ENCODE results near the gene NUDT9.
"Not testable (repeated sequence)": the region's sequence is repeated elsewhere in the genome, so short reads cannot be mapped to it uniquely, and the experiment has no call there.

DNA sequence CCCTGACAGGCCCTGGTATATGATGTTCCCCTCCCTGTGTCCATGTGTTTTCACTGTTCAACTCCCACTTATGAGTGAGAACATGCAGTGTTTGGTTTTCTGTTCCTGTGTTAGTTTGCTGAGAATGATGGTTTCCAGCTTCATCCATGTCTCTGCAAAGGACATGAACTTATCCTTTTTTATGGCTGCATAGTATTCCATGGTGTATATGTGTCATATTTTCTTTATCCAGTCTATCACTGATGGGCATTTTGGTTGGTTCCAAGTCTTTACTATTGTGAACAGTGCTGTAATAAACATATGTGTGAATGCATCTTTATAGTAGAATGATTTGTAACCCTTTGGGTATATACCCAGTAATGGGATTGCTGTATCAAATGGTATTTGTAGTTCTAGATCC, 60.9 kb downstream of the NUDT9 start:
- TF ChIP-seq, protein P1, sequence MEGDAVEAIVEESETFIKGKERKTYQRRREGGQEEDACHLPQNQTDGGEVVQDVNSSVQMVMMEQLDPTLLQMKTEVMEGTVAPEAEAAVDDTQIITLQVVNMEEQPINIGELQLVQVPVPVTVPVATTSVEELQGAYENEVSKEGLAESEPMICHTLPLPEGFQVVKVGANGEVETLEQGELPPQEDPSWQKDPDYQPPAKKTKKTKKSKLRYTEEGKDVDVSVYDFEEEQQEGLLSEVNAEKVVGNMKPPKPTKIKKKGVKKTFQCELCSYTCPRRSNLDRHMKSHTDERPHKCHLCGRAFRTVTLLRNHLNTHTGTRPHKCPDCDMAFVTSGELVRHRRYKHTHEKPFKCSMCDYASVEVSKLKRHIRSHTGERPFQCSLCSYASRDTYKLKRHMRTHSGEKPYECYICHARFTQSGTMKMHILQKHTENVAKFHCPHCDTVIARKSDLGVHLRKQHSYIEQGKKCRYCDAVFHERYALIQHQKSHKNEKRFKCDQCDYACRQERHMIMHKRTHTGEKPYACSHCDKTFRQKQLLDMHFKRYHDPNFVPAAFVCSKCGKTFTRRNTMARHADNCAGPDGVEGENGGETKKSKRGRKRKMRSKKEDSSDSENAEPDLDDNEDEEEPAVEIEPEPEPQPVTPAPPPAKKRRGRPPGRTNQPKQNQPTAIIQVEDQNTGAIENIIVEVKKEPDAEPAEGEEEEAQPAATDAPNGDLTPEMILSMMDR (IDR thresholded peaks at IDR 0.05), result not testable (repeated sequence)
- TF ChIP-seq POLR2A (IDR thresholded peaks at IDR 0.05), result not testable (repeated sequence)
